BJ (cell line): ENCODE results near the gene WIPF2. TPM values are rescaled to one million over a fixed set of nuclear protein-coding genes. Genes with fewer than 3 reads are reported as not detected.

ENCODE experiments used
- CTCF ChIA-PET: fragments of 350-600 bp; formaldehyde crosslinking; extraction: SDS; loops from one replicate; lab custom pipeline; 2021; ENCODE audit warnings: antibody characterized with exemption, inconsistent platforms; lab: Yijun Ruan, JAX
- POLR2A ChIA-PET: fragments of 300-600 bp; sonication (Branson Sonifier 250); formaldehyde crosslinking; extraction: SDS; loops from one replicate; lab custom pipeline; 2021; ENCODE audit warnings: antibody characterized with exemption; lab: Charles Lee
- DNase-seq: peaks from one replicate; pipeline ENCODE4 v3.0.0-alpha.2; 2011; ENCODE audit warnings: low read depth
- H3K27me3 ChIP-seq: 2 replicates; pipeline ENCODE4 v1.6.0; 2011; ENCODE audit warnings: low read length; ENCODE audit not compliant: control insufficient read depth, insufficient read depth
- H3K36me3 ChIP-seq: 2 replicates; pipeline ENCODE4 v1.5.1; 2011; ENCODE audit warnings: low read length; ENCODE audit not compliant: control insufficient read depth, insufficient read depth
- H3K4me3 ChIP-seq: 2 replicates; pipeline ENCODE4 v1.5.1; 2011; ENCODE audit warnings: low read depth, mild to moderate bottlenecking, control low read depth, low read length
- CTCF ChIP-seq: IDR thresholded peaks from 2 replicates; pipeline ENCODE4 v1.5.1; 2011; ENCODE audit warnings: low read depth, mild to moderate bottlenecking, control low read depth, inconsistent platforms, low read length, moderate library complexity; ENCODE audit not compliant: insufficient read depth
- polyA minus RNA-seq: library from RNA; depleted of rRNA, polyadenylated mRNA; stranded (reverse); fragments of >200 nt; gene quantifications from 2 replicates; pipeline ENCODE4 v1.2.3, GENCODE V29; 2011; rRNA and poly(A)+ RNA removed
- polyA plus RNA-seq: library from polyadenylated mRNA; depleted of rRNA; stranded (reverse); fragments of >200 nt; gene quantifications from 2 replicates; pipeline ENCODE4 v1.2.3, GENCODE V29; 2011; rRNA removed

The WIPF2 gene
- polyA plus RNA-seq (7.9 and 8.1 TPM in 2 replicates), polyA minus RNA-seq (6.6 and 7.1 TPM in 2 replicates)

- CTCF ChIA-PET: interaction anchor here (0.9 to 1.9 kb wide), 6 partner anchors 9 to 258 kb away, joined by 3 to 8 read pairs (median 5); no protein-coding TSS in a partner anchor
Observed at GRCh38 chr17:40218740-40219593, at the start of gene WIPF2. Gene WIPF2, plus strand, starts transcription at chr17:40219304. Its CDS starts 37,156 bp downstream, at chr17:40256460.

GRCh38 chr17:40170325-40170724, 48.8 kb upstream of the WIPF2 start:
- ChIA-PET CTCF (interaction anchor here (1.3 to 7.7 kb wide), 4 partner anchors 9 to 143 kb away, joined by 3 to 130 read pairs (median 20); partner anchors contain the start of gene RAPGEFL1), POLR2A (no interaction called here)
- Histone ChIP-seq H3K4me3 (no peak overlapping the region), H3K27me3 (no peaks in the 10 kb centered on the region), H3K36me3 (peaks cover 30% of the 10 kb centered on the region)
- DNase-seq: no peak
- no peak for TF ChIP-seq CTCF

More at GRCh38 chr17:40218740-40219593, at the start of gene WIPF2:
- DNase-seq: peak; percentile 80
- H3K36me3 ChIP-seq: no peaks in the 10 kb centered on the region
- peak within 1 kb of the TSS; percentile 88 for H3K4me3 ChIP-seq
- no peaks in the 10 kb centered on the region for H3K27me3 ChIP-seq
- POLR2A ChIA-PET: interaction anchor here (0.6 to 1.4 kb wide), 5 partner anchors 10 to 85 kb away, joined by 3 to 17 read pairs (median 5); no protein-coding TSS in a partner anchor
- TF ChIP-seq CTCF: peak; percentile 84

GRCh38 chr17:40171750-40172149, 47.4 kb upstream of the WIPF2 start:
- Histone ChIP-seq H3K27me3 (no peaks in the 10 kb centered on the region), H3K36me3 (peaks cover 28% of the 10 kb centered on the region), H3K4me3 (no peak overlapping the region)
- CTCF ChIA-PET: interaction anchor here (4.7 to 7.7 kb wide), 2 partner anchors 20 to 59 kb away, joined by 18 to 130 read pairs; no protein-coding TSS in a partner anchor
- POLR2A ChIA-PET: no interaction called here
- no peak for TF ChIP-seq CTCF
- no peak for DNase-seq

GRCh38 chr17:40173091-40173777, 45.9 kb upstream of the WIPF2 start:
- no peaks in the 10 kb centered on the region for H3K27me3 ChIP-seq
- no peak for TF ChIP-seq CTCF
- ChIA-PET POLR2A (no interaction called here), CTCF (interaction anchor here (2.3 to 4.7 kb wide), 3 partner anchors 19 to 118 kb away, joined by 6 to 18 read pairs (median 16); no protein-coding TSS in a partner anchor)
- peaks cover 24% of the 10 kb centered on the region for H3K36me3 ChIP-seq
- H3K4me3 ChIP-seq: no peak overlapping the region
- no peak for DNase-seq
